Measurements from ENCODE around the gene SLCO3A1. TPM values are rescaled to one million over a fixed set of nuclear protein-coding genes. Genes with fewer than 3 reads are reported as not detected.

Gene SLCO3A1
- total and polyA plus RNA-seq, 2 of the 8 experiments (the other 6 are each of a cell fraction or from before 2014, with no cell fraction given), result 15.1 to 20.4 TPM

DNA sequence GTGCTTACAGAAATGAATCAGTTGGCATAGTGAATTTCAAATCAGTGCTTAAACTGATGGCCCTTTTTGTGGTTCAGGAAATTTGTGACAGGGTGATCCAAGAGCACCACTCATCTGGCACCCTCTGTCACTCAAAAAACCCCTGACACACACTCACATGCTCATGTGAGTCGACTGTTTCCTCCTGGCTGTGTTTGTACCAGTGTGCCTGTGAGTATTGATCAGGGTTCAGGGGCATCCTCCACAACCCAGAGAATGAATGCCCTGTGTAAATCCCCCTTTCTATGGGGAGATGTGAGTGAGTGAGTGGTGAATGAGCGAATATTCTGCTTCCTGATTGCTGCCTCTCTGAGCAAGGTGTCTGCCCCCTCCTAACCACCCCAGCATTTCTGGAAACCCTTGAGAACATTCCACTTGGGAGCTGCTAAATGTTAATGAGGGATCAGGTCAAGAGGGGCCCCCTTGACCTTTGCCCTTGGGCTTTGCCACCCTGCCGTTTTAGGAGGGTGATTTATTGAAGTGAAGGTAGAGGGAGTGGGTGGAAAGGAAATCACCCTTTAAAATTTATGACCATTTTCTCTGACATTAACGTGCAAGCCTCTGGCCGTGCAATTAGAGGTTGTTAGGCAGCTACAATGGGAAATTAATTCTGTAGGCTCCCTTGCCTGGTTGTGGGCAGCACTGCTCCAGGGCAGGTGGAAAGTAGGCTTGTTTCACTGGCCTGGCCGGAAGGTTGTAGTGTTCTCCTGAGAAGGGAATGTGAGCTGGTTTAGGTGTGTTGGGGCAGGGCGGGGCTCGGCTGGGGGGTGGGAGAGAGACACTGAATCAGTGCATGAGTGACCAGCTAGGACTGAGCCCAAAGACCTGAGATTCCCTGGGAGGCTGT is 87.2 kb downstream of the SLCO3A1 start (continued):
- TF ChIP-seq, protein P1, sequence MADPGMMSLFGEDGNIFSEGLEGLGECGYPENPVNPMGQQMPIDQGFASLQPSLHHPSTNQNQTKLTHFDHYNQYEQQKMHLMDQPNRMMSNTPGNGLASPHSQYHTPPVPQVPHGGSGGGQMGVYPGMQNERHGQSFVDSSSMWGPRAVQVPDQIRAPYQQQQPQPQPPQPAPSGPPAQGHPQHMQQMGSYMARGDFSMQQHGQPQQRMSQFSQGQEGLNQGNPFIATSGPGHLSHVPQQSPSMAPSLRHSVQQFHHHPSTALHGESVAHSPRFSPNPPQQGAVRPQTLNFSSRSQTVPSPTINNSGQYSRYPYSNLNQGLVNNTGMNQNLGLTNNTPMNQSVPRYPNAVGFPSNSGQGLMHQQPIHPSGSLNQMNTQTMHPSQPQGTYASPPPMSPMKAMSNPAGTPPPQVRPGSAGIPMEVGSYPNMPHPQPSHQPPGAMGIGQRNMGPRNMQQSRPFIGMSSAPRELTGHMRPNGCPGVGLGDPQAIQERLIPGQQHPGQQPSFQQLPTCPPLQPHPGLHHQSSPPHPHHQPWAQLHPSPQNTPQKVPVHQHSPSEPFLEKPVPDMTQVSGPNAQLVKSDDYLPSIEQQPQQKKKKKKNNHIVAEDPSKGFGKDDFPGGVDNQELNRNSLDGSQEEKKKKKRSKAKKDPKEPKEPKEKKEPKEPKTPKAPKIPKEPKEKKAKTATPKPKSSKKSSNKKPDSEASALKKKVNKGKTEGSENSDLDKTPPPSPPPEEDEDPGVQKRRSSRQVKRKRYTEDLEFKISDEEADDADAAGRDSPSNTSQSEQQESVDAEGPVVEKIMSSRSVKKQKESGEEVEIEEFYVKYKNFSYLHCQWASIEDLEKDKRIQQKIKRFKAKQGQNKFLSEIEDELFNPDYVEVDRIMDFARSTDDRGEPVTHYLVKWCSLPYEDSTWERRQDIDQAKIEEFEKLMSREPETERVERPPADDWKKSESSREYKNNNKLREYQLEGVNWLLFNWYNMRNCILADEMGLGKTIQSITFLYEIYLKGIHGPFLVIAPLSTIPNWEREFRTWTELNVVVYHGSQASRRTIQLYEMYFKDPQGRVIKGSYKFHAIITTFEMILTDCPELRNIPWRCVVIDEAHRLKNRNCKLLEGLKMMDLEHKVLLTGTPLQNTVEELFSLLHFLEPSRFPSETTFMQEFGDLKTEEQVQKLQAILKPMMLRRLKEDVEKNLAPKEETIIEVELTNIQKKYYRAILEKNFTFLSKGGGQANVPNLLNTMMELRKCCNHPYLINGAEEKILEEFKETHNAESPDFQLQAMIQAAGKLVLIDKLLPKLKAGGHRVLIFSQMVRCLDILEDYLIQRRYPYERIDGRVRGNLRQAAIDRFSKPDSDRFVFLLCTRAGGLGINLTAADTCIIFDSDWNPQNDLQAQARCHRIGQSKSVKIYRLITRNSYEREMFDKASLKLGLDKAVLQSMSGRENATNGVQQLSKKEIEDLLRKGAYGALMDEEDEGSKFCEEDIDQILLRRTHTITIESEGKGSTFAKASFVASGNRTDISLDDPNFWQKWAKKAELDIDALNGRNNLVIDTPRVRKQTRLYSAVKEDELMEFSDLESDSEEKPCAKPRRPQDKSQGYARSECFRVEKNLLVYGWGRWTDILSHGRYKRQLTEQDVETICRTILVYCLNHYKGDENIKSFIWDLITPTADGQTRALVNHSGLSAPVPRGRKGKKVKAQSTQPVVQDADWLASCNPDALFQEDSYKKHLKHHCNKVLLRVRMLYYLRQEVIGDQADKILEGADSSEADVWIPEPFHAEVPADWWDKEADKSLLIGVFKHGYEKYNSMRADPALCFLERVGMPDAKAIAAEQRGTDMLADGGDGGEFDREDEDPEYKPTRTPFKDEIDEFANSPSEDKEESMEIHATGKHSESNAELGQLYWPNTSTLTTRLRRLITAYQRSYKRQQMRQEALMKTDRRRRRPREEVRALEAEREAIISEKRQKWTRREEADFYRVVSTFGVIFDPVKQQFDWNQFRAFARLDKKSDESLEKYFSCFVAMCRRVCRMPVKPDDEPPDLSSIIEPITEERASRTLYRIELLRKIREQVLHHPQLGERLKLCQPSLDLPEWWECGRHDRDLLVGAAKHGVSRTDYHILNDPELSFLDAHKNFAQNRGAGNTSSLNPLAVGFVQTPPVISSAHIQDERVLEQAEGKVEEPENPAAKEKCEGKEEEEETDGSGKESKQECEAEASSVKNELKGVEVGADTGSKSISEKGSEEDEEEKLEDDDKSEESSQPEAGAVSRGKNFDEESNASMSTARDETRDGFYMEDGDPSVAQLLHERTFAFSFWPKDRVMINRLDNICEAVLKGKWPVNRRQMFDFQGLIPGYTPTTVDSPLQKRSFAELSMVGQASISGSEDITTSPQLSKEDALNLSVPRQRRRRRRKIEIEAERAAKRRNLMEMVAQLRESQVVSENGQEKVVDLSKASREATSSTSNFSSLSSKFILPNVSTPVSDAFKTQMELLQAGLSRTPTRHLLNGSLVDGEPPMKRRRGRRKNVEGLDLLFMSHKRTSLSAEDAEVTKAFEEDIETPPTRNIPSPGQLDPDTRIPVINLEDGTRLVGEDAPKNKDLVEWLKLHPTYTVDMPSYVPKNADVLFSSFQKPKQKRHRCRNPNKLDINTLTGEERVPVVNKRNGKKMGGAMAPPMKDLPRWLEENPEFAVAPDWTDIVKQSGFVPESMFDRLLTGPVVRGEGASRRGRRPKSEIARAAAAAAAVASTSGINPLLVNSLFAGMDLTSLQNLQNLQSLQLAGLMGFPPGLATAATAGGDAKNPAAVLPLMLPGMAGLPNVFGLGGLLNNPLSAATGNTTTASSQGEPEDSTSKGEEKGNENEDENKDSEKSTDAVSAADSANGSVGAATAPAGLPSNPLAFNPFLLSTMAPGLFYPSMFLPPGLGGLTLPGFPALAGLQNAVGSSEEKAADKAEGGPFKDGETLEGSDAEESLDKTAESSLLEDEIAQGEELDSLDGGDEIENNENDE (IDR thresholded peaks at IDR 0.05; ENCODE audit: insufficient replicate concordance, low read length), result no peak
- TF ChIP-seq, protein P2, sequence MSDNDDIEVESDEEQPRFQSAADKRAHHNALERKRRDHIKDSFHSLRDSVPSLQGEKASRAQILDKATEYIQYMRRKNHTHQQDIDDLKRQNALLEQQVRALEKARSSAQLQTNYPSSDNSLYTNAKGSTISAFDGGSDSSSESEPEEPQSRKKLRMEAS (IDR thresholded peaks at IDR 0.05), result no peak
- TF ChIP-seq KDM1A (IDR thresholded peaks at IDR 0.05; ENCODE audit: borderline replicate concordance, low read length), result no peak
- TF ChIP-seq CBX5 (IDR thresholded peaks at IDR 0.05; ENCODE audit: low read depth, low read length), result no peak
- TF ChIP-seq SAP30 (IDR thresholded peaks at IDR 0.05; ENCODE audit: insufficient read depth, insufficient replicate concordance, low read length), result no peak
- no peak for TF ChIP-seq SIN3A (conservative IDR thresholded peaks at IDR 0.05 in 1 of 2, IDR thresholded peaks at IDR 0.05 in 1 of 2; ENCODE audit: low read depth in 1 of 2, low read length in 2 of 2)
- no peak for TF ChIP-seq BRCA1 (IDR thresholded peaks at IDR 0.05; ENCODE audit: low read depth, low read length)
- no peak for TF ChIP-seq HDAC6 (IDR thresholded peaks at IDR 0.05; ENCODE audit: low read depth, low read length)
- TF ChIP-seq TCF12 (IDR thresholded peaks at IDR 0.05; ENCODE audit: low read depth, low read length), result no peak
